ENCODE measurements around the gene SMAD2.

DNA sequence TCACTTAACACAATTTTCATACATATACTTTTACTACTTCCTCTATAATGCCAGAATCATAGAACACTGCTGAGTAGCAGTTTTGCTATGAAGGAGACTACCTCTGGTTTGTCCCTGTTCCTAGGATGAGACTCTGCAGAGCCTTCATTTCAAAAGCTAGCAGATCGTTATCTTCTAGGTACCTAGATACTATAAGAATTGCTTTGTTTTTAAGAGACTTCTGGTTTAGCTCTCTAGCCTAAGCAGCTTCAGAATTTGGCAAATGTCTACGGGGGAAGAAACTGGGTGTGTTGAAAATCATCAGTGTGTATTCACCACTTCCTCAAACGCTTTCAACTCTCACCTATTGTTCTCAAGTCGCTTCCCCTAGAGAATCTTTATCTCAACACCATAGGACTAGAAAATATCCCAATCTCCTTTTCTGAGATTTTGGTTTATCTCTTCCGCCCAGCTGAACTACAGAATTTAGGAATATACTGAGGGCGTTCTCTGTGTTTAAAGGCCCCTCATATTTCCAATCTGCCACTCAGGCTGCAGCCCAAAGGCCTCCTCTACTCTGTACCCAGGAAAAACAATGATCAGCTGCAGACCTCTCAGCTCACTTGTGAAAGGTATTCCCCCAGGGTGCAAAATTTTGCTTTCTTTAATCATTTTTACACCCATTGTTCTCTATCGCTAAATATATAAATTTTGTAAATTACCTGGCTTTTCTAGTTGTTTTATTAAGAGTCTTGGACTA lies 28.7 kb downstream of the SMAD2 start:
- TF ChIP-seq, protein P1, sequence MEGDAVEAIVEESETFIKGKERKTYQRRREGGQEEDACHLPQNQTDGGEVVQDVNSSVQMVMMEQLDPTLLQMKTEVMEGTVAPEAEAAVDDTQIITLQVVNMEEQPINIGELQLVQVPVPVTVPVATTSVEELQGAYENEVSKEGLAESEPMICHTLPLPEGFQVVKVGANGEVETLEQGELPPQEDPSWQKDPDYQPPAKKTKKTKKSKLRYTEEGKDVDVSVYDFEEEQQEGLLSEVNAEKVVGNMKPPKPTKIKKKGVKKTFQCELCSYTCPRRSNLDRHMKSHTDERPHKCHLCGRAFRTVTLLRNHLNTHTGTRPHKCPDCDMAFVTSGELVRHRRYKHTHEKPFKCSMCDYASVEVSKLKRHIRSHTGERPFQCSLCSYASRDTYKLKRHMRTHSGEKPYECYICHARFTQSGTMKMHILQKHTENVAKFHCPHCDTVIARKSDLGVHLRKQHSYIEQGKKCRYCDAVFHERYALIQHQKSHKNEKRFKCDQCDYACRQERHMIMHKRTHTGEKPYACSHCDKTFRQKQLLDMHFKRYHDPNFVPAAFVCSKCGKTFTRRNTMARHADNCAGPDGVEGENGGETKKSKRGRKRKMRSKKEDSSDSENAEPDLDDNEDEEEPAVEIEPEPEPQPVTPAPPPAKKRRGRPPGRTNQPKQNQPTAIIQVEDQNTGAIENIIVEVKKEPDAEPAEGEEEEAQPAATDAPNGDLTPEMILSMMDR (IDR thresholded peaks at IDR 0.05; ENCODE audit: insufficient read depth, low read depth, low read length) = no peak
- TF ChIP-seq EZH2 (IDR thresholded peaks at IDR 0.05; ENCODE audit: insufficient read depth, low read length) = no peak

Measured in astrocyte (in vitro differentiated cells and primary cell).